Fibroblast of mammary gland (primary cell): ENCODE measurements around the gene FCGR3B.
"Not testable (repeated sequence)": the region's sequence is repeated elsewhere in the genome, so short reads cannot be mapped to it uniquely, and the experiment has no call there.

Experiments
- DNase-seq: peaks from one replicate; pipeline ENCODE4 v3.0.0-alpha.2; 2010; ENCODE audit warnings: low read depth
- H3K4me3 ChIP-seq: 2 replicates; pipeline ENCODE4 v1.5.1; 2011; ENCODE audit warnings: low read depth, mild to moderate bottlenecking, low read length, moderate library complexity; ENCODE audit not compliant: control insufficient read depth
- CTCF ChIP-seq: conservative IDR thresholded peaks from 2 replicates; pipeline ENCODE4 v1.5.1; 2011; ENCODE audit warnings: low read depth, low read length, inconsistent platforms; ENCODE audit not compliant: control insufficient read depth, insufficient read depth

The FCGR3B gene

GRCh38 chr1:161658524-161658923 is 27.5 kb upstream of the FCGR3B start:
- not testable (repeated sequence) for DNase-seq, H3K4me3 ChIP-seq

- not testable (repeated sequence) for DNase-seq, H3K4me3 ChIP-seq
Measured at GRCh38 chr1:161653971-161654370, 23.0 kb upstream of the FCGR3B start.

GRCh38 chr1:161653541-161653940 is 22.6 kb upstream of the FCGR3B start:
- not testable (repeated sequence) for DNase-seq, H3K4me3 ChIP-seq

- peak; percentile 35 for DNase-seq
Measured at GRCh38 chr1:161647507-161648360, 16.8 kb upstream of the FCGR3B start.

GRCh38 chr1:161644855-161645254 is 13.9 kb upstream of the FCGR3B start:
- DNase-seq, H3K4me3 ChIP-seq: not testable (repeated sequence)

More at GRCh38 chr1:161647507-161648360, 16.8 kb upstream of the FCGR3B start:
- TF ChIP-seq CTCF = peak; percentile 30
- not testable (repeated sequence) for H3K4me3 ChIP-seq

- H3K4me3 ChIP-seq, DNase-seq: not testable (repeated sequence)
Measured at GRCh38 chr1:161643481-161644208, 12.7 kb upstream of the FCGR3B start.

GRCh38 chr1:161642697-161643096 is 11.7 kb upstream of the FCGR3B start:
- peak; percentile 19 for DNase-seq
- H3K4me3 ChIP-seq = not testable (repeated sequence)

- H3K4me3 ChIP-seq, DNase-seq: not testable (repeated sequence)
Measured at GRCh38 chr1:161639203-161639602, 8.2 kb upstream of the FCGR3B start.

- DNase-seq = not testable (repeated sequence)
Measured at GRCh38 chr1:161638251-161638993, 7.4 kb upstream of the FCGR3B start.

GRCh38 chr1:161636976-161637375 is 6.0 kb upstream of the FCGR3B start:
- not testable (repeated sequence) for DNase-seq, H3K4me3 ChIP-seq

More at GRCh38 chr1:161638251-161638993, 7.4 kb upstream of the FCGR3B start:
- not testable (repeated sequence) for H3K4me3 ChIP-seq

- not testable (repeated sequence) for DNase-seq, H3K4me3 ChIP-seq
Measured at GRCh38 chr1:161636189-161636782, 5.3 kb upstream of the FCGR3B start.

- not testable (repeated sequence) for H3K4me3 ChIP-seq, DNase-seq
Measured at GRCh38 chr1:161634993-161635392, 4.0 kb upstream of the FCGR3B start.

GRCh38 chr1:161630128-161630742 is 741 bp downstream of the FCGR3B start:
- not testable (repeated sequence) for DNase-seq, H3K4me3 ChIP-seq

GRCh38 chr1:161626445-161627146 is 4.4 kb downstream of the FCGR3B start:
- not testable (repeated sequence) for H3K4me3 ChIP-seq, DNase-seq

- DNase-seq, H3K4me3 ChIP-seq: not testable (repeated sequence)
Measured at GRCh38 chr1:161624605-161625004, 6.4 kb downstream of the FCGR3B start.
